HEK293 (cell line): Measurements from ENCODE around the gene SBNO2.

Experiments
- BCL11B ChIP-seq: fragments of 450-650 bp; formaldehyde crosslinking; IDR thresholded peaks from 2 replicates; pipeline ENCODE4 v1.5.1; 2016; ENCODE audit warnings: low read depth, missing biosample characterization, missing genetic modification characterization
- ELK4 ChIP-seq: IDR thresholded peaks from 2 replicates; pipeline ENCODE4 v1.6.1; 2011; ENCODE audit warnings: mild to moderate bottlenecking, low read depth, low read length, borderline replicate concordance
- HOXC10 ChIP-seq: sonication (generic); formaldehyde crosslinking; IDR thresholded peaks from 2 replicates; pipeline ENCODE4 v1.8.1; 2023; ENCODE audit warnings: mild to moderate bottlenecking, missing genetic modification reagents
- KLF1 ChIP-seq: fragments of 450-650 bp; formaldehyde crosslinking; IDR thresholded peaks from 2 replicates; pipeline ENCODE4 v1.5.1; 2016; ENCODE audit warnings: missing biosample characterization, missing genetic modification characterization
- MYNN ChIP-seq: fragments of 450-650 bp; formaldehyde crosslinking; IDR thresholded peaks from 2 replicates; pipeline ENCODE4 v1.5.1; 2016; ENCODE audit warnings: missing biosample characterization, missing genetic modification characterization, borderline replicate concordance
- PATZ1 ChIP-seq: fragments of 450-650 bp; formaldehyde crosslinking; IDR thresholded peaks from 2 replicates; pipeline ENCODE4 v1.5.1; 2016; ENCODE audit warnings: missing biosample characterization, missing genetic modification characterization
- SALL2 ChIP-seq: fragments of 450-650 bp; formaldehyde crosslinking; IDR thresholded peaks from 2 replicates; pipeline ENCODE4 v1.5.0; 2017; ENCODE audit warnings: missing biosample characterization, mild to moderate bottlenecking, missing genetic modification characterization, borderline replicate concordance
- SCRT1 ChIP-seq: fragments of 450-650 bp; formaldehyde crosslinking; IDR thresholded peaks from 2 replicates; pipeline ENCODE4 v1.5.1; 2016; ENCODE audit warnings: missing biosample characterization, missing genetic modification characterization, borderline replicate concordance
- SP3 ChIP-seq: fragments of 450-650 bp; formaldehyde crosslinking; IDR thresholded peaks from 2 replicates; pipeline ENCODE4 v1.5.1; 2016; ENCODE audit warnings: missing biosample characterization, missing genetic modification characterization
- SP7 ChIP-seq: fragments of 450-650 bp; formaldehyde crosslinking; IDR thresholded peaks from 2 replicates; pipeline ENCODE4 v1.5.1; 2016; ENCODE audit warnings: missing biosample characterization, missing genetic modification characterization
- ZBTB1 ChIP-seq: fragments of 450-650 bp; formaldehyde crosslinking; IDR thresholded peaks from 2 replicates; pipeline ENCODE4 v1.5.1; 2016; ENCODE audit warnings: missing biosample characterization, missing genetic modification characterization
- ZBTB48 ChIP-seq: fragments of 450-650 bp; formaldehyde crosslinking; IDR thresholded peaks from 2 replicates; pipeline ENCODE4 v1.5.1; 2016; ENCODE audit warnings: missing biosample characterization, missing genetic modification characterization
- ZEB2 ChIP-seq: fragments of 450-650 bp; formaldehyde crosslinking; IDR thresholded peaks from 2 replicates; pipeline ENCODE4 v1.5.1; 2016; ENCODE audit warnings: missing biosample characterization, missing genetic modification characterization
- ZFHX2 ChIP-seq: fragments of 450-650 bp; formaldehyde crosslinking; conservative IDR thresholded peaks from 2 replicates; pipeline ENCODE4 v1.5.1; 2016; ENCODE audit warnings: missing biosample characterization, missing genetic modification characterization
- ZNF19 ChIP-seq: fragments of 450-650 bp; formaldehyde crosslinking; IDR thresholded peaks from 2 replicates; pipeline ENCODE4; 2016; ENCODE audit warnings: missing biosample characterization, missing genetic modification characterization, low read depth
- ZNF239 ChIP-seq: fragments of 450-650 bp; formaldehyde crosslinking; IDR thresholded peaks from 2 replicates; pipeline ENCODE4 v1.5.1; 2016; ENCODE audit warnings: missing biosample characterization, missing genetic modification characterization
- ZNF248 ChIP-seq: fragments of 450-650 bp; formaldehyde crosslinking; IDR thresholded peaks from 2 replicates; pipeline ENCODE4 v1.5.1; 2017; ENCODE audit warnings: missing biosample characterization, missing genetic modification characterization
- ZNF362 ChIP-seq: fragments of 450-650 bp; formaldehyde crosslinking; IDR thresholded peaks from 2 replicates; pipeline ENCODE4 v1.5.1; 2016; ENCODE audit warnings: missing biosample characterization, missing genetic modification characterization
- ZNF426 ChIP-seq: fragments of 450-650 bp; formaldehyde crosslinking; IDR thresholded peaks from 2 replicates; pipeline ENCODE4 v1.5.1; 2017; ENCODE audit warnings: missing biosample characterization, missing genetic modification characterization, mild to moderate bottlenecking, inconsistent platforms, moderate library complexity
- ZNF501 ChIP-seq: fragments of 450-650 bp; formaldehyde crosslinking; IDR thresholded peaks from 2 replicates; pipeline ENCODE4 v1.5.1; 2016; ENCODE audit warnings: missing biosample characterization, missing genetic modification characterization
- ZNF521 ChIP-seq: fragments of 450-650 bp; formaldehyde crosslinking; IDR thresholded peaks from 2 replicates; pipeline ENCODE4 v1.5.1; 2017; ENCODE audit warnings: missing biosample characterization, mild to moderate bottlenecking, missing genetic modification characterization
- ZNF558 ChIP-seq: fragments of 450-650 bp; formaldehyde crosslinking; IDR thresholded peaks from 2 replicates; pipeline ENCODE4 v1.5.1; 2016; ENCODE audit warnings: missing biosample characterization, missing genetic modification characterization
- ZNF768 ChIP-seq: fragments of 450-650 bp; formaldehyde crosslinking; IDR thresholded peaks from 2 replicates; pipeline ENCODE4 v1.5.1; 2018; ENCODE audit warnings: missing biosample characterization, mild to moderate bottlenecking, missing genetic modification characterization
- ZNF843 ChIP-seq: fragments of 450-650 bp; formaldehyde crosslinking; IDR thresholded peaks from 2 replicates; pipeline ENCODE4 v1.5.1; 2016; ENCODE audit warnings: missing biosample characterization, missing genetic modification characterization
- TF ChIP-seq, protein P1 (sequence below): fragments of 450-650 bp; IDR thresholded peaks from 2 replicates; pipeline ENCODE4 v1.5.1; 2018; ENCODE audit warnings: missing biosample characterization, missing genetic modification characterization
- TF ChIP-seq, protein P2 (sequence below): fragments of 450-650 bp; formaldehyde crosslinking; IDR thresholded peaks from 2 replicates; pipeline ENCODE4 v1.5.1; 2016; ENCODE audit warnings: missing biosample characterization, missing genetic modification characterization
- TF ChIP-seq, protein P3 (sequence below): fragments of 450-650 bp; IDR thresholded peaks from 2 replicates; pipeline ENCODE4 v1.5.1; 2018; ENCODE audit warnings: missing biosample characterization, mild to moderate bottlenecking, missing genetic modification characterization

Gene SBNO2

DNA sequence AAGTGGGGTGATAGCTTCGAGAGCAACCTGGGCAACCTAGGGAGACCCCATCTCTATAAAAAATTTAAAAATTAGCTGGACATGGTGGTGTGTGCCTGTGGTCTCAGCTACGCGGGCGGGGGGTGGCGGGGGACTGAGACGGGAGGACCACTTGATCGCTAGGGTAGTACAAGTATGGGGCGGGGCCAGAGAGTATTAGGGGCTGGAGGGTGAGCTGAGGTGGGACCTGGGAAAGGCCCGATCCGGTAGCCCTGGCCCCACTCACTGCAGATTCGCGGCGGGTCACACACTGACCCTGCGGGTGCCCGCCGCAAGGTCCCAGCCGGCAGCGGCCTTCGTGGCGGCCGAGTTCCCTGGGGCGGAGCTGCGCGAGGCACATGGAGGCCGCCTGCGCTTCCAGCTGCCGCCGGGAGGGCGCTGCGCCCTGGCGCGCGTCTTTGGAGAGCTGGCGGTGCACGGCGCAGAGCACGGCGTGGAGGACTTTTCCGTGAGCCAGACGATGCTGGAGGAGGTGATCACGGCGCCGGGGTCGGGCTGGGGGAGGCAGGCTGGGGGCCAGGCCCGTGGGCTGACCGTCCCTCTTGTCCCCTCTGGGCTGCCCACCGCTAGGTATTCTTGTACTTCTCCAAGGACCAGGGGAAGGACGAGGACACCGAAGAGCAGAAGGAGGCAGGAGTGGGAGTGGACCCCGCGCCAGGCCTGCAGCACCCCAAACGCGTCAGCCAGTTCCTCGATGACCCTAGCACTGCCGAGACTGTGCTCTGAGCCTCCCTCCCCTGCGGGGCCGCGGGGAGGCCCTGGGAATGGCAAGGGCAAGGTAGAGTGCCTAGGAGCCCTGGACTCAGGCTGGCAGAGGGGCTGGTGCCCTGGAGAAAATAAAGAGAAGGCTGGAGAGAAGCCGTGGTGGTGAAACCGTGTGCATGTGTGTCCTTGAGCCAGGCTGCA, 109.1 kb downstream of the SBNO2 start (continued):
- TF ChIP-seq, protein P1, sequence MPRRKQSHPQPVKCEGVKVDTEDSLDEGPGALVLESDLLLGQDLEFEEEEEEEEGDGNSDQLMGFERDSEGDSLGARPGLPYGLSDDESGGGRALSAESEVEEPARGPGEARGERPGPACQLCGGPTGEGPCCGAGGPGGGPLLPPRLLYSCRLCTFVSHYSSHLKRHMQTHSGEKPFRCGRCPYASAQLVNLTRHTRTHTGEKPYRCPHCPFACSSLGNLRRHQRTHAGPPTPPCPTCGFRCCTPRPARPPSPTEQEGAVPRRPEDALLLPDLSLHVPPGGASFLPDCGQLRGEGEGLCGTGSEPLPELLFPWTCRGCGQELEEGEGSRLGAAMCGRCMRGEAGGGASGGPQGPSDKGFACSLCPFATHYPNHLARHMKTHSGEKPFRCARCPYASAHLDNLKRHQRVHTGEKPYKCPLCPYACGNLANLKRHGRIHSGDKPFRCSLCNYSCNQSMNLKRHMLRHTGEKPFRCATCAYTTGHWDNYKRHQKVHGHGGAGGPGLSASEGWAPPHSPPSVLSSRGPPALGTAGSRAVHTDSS (tag by site-specific recombination), result no peak
- no peak for TF ChIP-seq ZNF248 (tag by site-specific recombination)
- no peak for TF ChIP-seq SCRT1
- peak; percentile 31; the same call in 1 of the 2 replicates for TF ChIP-seq ZFHX2 (tag by site-specific recombination)
- TF ChIP-seq, protein P2, sequence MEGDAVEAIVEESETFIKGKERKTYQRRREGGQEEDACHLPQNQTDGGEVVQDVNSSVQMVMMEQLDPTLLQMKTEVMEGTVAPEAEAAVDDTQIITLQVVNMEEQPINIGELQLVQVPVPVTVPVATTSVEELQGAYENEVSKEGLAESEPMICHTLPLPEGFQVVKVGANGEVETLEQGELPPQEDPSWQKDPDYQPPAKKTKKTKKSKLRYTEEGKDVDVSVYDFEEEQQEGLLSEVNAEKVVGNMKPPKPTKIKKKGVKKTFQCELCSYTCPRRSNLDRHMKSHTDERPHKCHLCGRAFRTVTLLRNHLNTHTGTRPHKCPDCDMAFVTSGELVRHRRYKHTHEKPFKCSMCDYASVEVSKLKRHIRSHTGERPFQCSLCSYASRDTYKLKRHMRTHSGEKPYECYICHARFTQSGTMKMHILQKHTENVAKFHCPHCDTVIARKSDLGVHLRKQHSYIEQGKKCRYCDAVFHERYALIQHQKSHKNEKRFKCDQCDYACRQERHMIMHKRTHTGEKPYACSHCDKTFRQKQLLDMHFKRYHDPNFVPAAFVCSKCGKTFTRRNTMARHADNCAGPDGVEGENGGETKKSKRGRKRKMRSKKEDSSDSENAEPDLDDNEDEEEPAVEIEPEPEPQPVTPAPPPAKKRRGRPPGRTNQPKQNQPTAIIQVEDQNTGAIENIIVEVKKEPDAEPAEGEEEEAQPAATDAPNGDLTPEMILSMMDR (tag by site-specific recombination), result peak; percentile 94
- TF ChIP-seq PATZ1 (tag by site-specific recombination), result peak; percentile 9; the same call in 1 of the 2 replicates
- TF ChIP-seq ZBTB1, result no peak
- TF ChIP-seq ZNF426 (tag by site-specific recombination), result no peak
- TF ChIP-seq ZBTB48 (tag by site-specific recombination), result peak; percentile 59; the same call in 1 of the 2 replicates
- TF ChIP-seq, protein P3, sequence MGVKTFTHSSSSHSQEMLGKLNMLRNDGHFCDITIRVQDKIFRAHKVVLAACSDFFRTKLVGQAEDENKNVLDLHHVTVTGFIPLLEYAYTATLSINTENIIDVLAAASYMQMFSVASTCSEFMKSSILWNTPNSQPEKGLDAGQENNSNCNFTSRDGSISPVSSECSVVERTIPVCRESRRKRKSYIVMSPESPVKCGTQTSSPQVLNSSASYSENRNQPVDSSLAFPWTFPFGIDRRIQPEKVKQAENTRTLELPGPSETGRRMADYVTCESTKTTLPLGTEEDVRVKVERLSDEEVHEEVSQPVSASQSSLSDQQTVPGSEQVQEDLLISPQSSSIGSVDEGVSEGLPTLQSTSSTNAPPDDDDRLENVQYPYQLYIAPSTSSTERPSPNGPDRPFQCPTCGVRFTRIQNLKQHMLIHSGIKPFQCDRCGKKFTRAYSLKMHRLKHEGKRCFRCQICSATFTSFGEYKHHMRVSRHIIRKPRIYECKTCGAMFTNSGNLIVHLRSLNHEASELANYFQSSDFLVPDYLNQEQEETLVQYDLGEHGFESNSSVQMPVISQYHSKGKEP (tag by site-specific recombination), result no peak
- no peak for TF ChIP-seq ZNF19 (tag by site-specific recombination)
- TF ChIP-seq ELK4, result no peak
- TF ChIP-seq SP7, result 0 out of 2 replicates have a peak, but pooled peaks have one; percentile 11
- TF ChIP-seq ZNF501, result no peak
- no peak for TF ChIP-seq ZNF558 (tag by site-specific recombination)
- no peak for TF ChIP-seq ZNF239 (tag by site-specific recombination)
- TF ChIP-seq BCL11B (tag by site-specific recombination), result no peak; the same call in none of the 2 replicates
- TF ChIP-seq KLF1, result 0 out of 2 replicates have a peak, but pooled peaks have one; percentile 27
- no peak for TF ChIP-seq ZNF521 (tag by site-specific recombination)
- TF ChIP-seq SP3, result peak; percentile 52; the same call in 1 of the 2 replicates
- no peak for TF ChIP-seq HOXC10
- 0 out of 2 replicates have a peak, but pooled peaks have one; percentile 14 for TF ChIP-seq ZEB2
- TF ChIP-seq SALL2 (tag by site-specific recombination), result no peak
- 0 out of 2 replicates have a peak, but pooled peaks have one; percentile 8 for TF ChIP-seq ZNF843 (tag by site-specific recombination)
- TF ChIP-seq ZNF362 (tag by site-specific recombination), result no peak
- TF ChIP-seq MYNN (tag by site-specific recombination), result no peak
- no peak for TF ChIP-seq ZNF768
